Measurements from ENCODE around the gene USP22.

- TF ChIP-seq CTCF (IDR thresholded peaks at IDR 0.05; ENCODE audit: insufficient read depth, low read length) (no peak), REST (IDR thresholded peaks at IDR 0.05; ENCODE audit: insufficient replicate concordance, low read depth) (no peak), POLR2AphosphoS5 (IDR thresholded peaks at IDR 0.05; ENCODE audit: low read depth) (no peak)
Observed at GRCh38 chr17:20995873-20996723, 46.7 kb downstream of the USP22 start.
